Measurements from ENCODE around the gene ATXN1.

Gene ATXN1

DNA sequence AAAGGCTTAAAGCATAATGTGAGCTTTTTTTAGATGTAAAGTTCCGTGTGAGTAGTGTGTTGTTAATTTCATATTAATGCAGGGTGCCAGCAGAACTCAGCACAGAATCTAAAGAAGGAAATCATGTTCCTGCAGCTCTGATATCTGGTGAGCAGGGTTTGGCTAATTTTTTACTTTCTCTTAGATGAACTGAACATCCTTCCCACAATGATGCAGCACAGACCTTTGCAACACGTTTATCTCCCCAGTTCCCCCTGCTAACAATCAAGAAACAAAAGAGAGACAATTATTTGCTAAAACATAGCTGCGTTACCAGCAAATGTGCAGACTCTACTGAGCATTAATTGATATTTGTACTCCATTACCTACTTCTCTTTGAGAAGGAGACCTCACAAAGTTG is 39.1 kb upstream of the ATXN1 start:
- no peaks in the 10 kb centered on the region for H3K79me2 ChIP-seq (ENCODE audit: control insufficient read depth, insufficient read depth, low read length)
- H3K56ac ChIP-seq (ENCODE audit: low read length), result no peak overlapping the region
- H4K8ac ChIP-seq (ENCODE audit: low read depth, low read length), result no peak overlapping the region
- no peak overlapping the region for H2BK5ac ChIP-seq (ENCODE audit: low read length)
- H3K27ac ChIP-seq (ENCODE audit: low read depth, low read length), result no peak overlapping the region
- H2BK120ac ChIP-seq (ENCODE audit: low read depth, low read length), result no peak overlapping the region
- H3K18ac ChIP-seq (ENCODE audit: low read length), result no peak overlapping the region
- WGBS (ENCODE audit: extremely low coverage, insufficient coverage, low lambda C conversion rate), result no CpG with 5 or more reads among the region's 3 CpGs
- H3K4ac ChIP-seq (ENCODE audit: low read depth, low read length), result no peak overlapping the region
- peaks cover 6% of the 10 kb centered on the region for H3K4me1 ChIP-seq (ENCODE audit: control insufficient read depth, low read depth, low read length)
- no peaks in the 10 kb centered on the region for H3K27me3 ChIP-seq (ENCODE audit: insufficient read depth, low read length, poor library complexity)
- H2AK5ac ChIP-seq (ENCODE audit: low read length), result no peak overlapping the region
- no peak overlapping the region for H3K4me3 ChIP-seq (ENCODE audit: low read length)
- H3K23ac ChIP-seq (ENCODE audit: low read length), result no peak overlapping the region
- H3K36me3 ChIP-seq (ENCODE audit: control insufficient read depth, insufficient read depth, low read length), result no peaks in the 10 kb centered on the region
- no peaks in the 10 kb centered on the region for H3K79me1 ChIP-seq (ENCODE audit: low read length)
- DNase-seq, result no peak
- no peak overlapping the region for H3K4me2 ChIP-seq (ENCODE audit: low read length)
- no peak overlapping the region for H3K9ac ChIP-seq (ENCODE audit: low read length)
- no peak overlapping the region for H4K5ac ChIP-seq (ENCODE audit: low read length)
- H2BK15ac ChIP-seq (replicated peaks; ENCODE audit: low read depth), result no peak overlapping the region

DNA sequence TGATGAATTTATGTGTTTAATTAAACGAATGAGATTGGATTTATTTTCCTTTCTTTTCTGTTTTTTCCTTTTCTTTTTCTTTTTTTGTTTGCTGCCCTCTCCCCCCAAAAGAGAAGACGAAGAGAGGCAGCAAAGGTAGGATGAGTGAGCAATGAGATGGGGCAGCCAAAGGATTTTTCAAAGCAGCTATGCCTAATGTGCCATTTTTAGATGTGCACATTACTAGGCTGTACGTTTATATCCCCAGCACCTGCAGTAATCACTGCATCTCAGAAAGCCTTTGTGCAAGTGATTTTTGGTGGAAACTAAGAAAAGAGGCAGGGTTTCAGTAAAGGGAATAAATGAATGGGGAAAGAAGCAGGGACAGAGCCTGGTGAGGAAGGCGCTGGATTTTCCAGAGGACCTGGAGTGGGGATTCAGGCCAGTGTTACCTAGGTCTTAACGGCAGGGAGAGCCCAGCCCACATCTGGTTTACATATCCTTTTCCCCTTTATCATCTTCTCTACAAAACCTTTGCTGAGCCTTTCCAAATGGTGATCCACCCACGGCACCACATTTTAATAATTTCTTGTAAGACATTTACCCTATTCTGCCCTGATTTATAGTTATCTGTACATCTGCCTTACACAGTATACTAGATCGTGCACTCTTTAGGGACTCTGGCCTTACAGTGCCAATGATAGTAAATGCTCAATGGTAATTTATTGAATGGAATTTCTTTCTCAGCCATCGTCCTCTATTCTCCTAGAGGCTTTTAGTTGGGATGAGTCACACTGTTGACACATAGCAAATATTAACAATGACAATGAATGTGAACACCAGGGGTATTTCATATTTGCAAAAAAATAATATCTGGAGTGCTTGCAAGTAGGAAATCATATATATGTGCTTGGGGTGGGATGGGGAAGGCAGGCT is 38.3 kb upstream of the ATXN1 start:
- H2AK5ac ChIP-seq (ENCODE audit: low read length), result no peak overlapping the region
- no peak overlapping the region for H3K9ac ChIP-seq (ENCODE audit: low read length)

DNA sequence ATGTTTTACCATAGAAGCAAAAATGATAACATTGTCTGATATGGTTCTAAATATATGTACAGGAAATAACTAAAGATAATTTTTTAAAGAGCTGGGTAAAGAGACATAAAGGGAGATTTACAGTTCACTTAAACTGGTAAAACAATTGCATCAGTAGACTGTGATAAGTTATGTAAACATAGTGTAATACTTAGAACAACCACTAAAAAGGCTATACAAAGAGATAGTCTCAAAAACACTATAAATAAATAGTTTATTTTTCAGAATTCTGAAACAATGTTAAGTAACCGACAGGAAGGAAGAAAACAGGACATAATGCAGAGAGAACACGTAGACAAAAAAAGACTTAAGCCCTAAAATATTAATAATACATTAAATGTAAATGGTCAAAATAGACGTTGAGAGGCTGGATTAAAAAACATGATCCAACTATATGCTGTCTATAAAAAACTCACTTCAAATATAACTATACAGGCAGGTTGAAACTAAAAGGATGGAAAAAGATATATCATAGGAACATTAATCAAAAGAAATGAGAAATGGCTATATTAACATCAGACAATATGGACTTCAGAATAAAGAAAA is 32.7 kb upstream of the ATXN1 start:
- H3K4ac ChIP-seq (ENCODE audit: low read depth, low read length), result no peak overlapping the region
- H4K5ac ChIP-seq (ENCODE audit: low read length), result no peak overlapping the region
- no peaks in the 10 kb centered on the region for H3K4me1 ChIP-seq (ENCODE audit: control insufficient read depth, low read depth, low read length)
- H3K56ac ChIP-seq (ENCODE audit: low read length), result no peak overlapping the region
- H3K23ac ChIP-seq (ENCODE audit: low read length), result no peak overlapping the region
- no peak overlapping the region for H4K8ac ChIP-seq (ENCODE audit: low read depth, low read length)
- WGBS (ENCODE audit: extremely low coverage, insufficient coverage, low lambda C conversion rate), result no CpG with 5 or more reads among the region's 3 CpGs
- H3K27ac ChIP-seq (ENCODE audit: low read depth, low read length), result no peak overlapping the region
- no peak overlapping the region for H2BK15ac ChIP-seq (replicated peaks; ENCODE audit: low read depth)
- H2AK5ac ChIP-seq (ENCODE audit: low read length), result no peak overlapping the region
- H3K4me3 ChIP-seq (ENCODE audit: low read length), result no peak overlapping the region
- DNase-seq, result no peak
- H3K4me2 ChIP-seq (ENCODE audit: low read length), result no peak overlapping the region
- no peaks in the 10 kb centered on the region for H3K79me1 ChIP-seq (ENCODE audit: low read length)
- no peak overlapping the region for H3K18ac ChIP-seq (ENCODE audit: low read length)
- no peak overlapping the region for H3K9ac ChIP-seq (ENCODE audit: low read length)
- no peak overlapping the region for H2BK5ac ChIP-seq (ENCODE audit: low read length)
- no peaks in the 10 kb centered on the region for H3K27me3 ChIP-seq (ENCODE audit: insufficient read depth, low read length, poor library complexity)
- H3K79me2 ChIP-seq (ENCODE audit: control insufficient read depth, insufficient read depth, low read length), result no peaks in the 10 kb centered on the region
- H2BK120ac ChIP-seq (ENCODE audit: low read depth, low read length), result no peak overlapping the region
- H3K36me3 ChIP-seq (ENCODE audit: control insufficient read depth, insufficient read depth, low read length), result no peaks in the 10 kb centered on the region

More for the DNA sequence above, 38.3 kb upstream of the ATXN1 start:
- Histone ChIP-seq H4K8ac (ENCODE audit: low read depth, low read length) (no peak overlapping the region), H3K4me3 (ENCODE audit: low read length) (no peak overlapping the region), H3K36me3 (ENCODE audit: control insufficient read depth, insufficient read depth, low read length) (no peaks in the 10 kb centered on the region), H2BK15ac (replicated peaks; ENCODE audit: low read depth) (no peak overlapping the region), H3K27ac (ENCODE audit: low read depth, low read length) (no peak overlapping the region), H3K79me1 (ENCODE audit: low read length) (no peaks in the 10 kb centered on the region), H3K79me2 (ENCODE audit: control insufficient read depth, insufficient read depth, low read length) (no peaks in the 10 kb centered on the region), H3K4me2 (ENCODE audit: low read length) (no peak overlapping the region), H3K27me3 (ENCODE audit: insufficient read depth, low read length, poor library complexity) (no peaks in the 10 kb centered on the region), H2BK5ac (ENCODE audit: low read length) (no peak overlapping the region), H3K4ac (ENCODE audit: low read depth, low read length) (no peak overlapping the region), H3K4me1 (ENCODE audit: control insufficient read depth, low read depth, low read length) (peaks cover 2% of the 10 kb centered on the region), H4K5ac (ENCODE audit: low read length) (no peak overlapping the region), H3K18ac (ENCODE audit: low read length) (no peak overlapping the region), H2BK120ac (ENCODE audit: low read depth, low read length) (no peak overlapping the region), H3K23ac (ENCODE audit: low read length) (no peak overlapping the region), H3K56ac (ENCODE audit: low read length) (no peak overlapping the region)
- DNase-seq, result no peak
- WGBS (ENCODE audit: extremely low coverage, insufficient coverage, low lambda C conversion rate), result no CpG with 5 or more reads among the region's 8 CpGs

DNA sequence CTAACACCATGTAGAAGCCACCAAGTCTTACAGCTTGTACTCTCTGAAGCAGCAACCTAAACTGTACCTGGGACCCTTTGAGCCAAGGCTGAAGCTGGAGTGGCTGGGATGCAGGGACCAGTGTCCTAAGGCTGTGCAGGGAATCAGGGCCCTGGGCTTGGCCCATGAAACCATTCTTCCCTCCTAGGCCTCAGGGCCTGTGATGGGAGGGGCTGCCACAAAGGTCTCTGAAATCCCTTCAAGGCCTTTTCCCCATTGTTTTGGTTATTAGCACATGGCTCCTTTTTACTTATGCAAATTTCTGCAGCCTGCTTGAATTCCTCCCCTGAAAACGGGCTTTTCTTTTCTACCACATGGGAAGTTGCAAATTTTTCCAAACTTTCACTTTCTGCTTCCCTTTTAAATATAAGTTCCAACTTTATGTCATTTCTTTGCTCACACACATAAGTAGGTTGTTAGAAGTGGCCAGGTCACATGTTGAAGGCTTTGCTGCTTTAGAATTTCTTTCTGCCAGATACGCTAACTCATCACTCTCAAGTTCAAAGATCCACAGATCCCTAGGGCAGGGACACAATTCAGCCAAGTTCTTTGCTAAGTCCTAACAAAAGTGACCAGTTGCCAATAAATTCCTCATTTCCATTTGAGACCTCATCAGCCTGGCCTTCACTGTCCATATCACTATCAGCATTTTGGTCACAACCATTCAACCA is 28.2 kb upstream of the ATXN1 start:
- Histone ChIP-seq H3K56ac (ENCODE audit: low read length) (no peak overlapping the region), H4K5ac (ENCODE audit: low read length) (no peak overlapping the region), H3K4me2 (ENCODE audit: low read length) (no peak overlapping the region), H4K8ac (ENCODE audit: low read depth, low read length) (no peak overlapping the region), H3K9ac (ENCODE audit: low read length) (no peak overlapping the region), H2BK15ac (replicated peaks; ENCODE audit: low read depth) (no peak overlapping the region), H3K23ac (ENCODE audit: low read length) (no peak overlapping the region), H3K27ac (ENCODE audit: low read depth, low read length) (no peak overlapping the region), H3K4ac (ENCODE audit: low read depth, low read length) (no peak overlapping the region), H2BK120ac (ENCODE audit: low read depth, low read length) (no peak overlapping the region), H3K18ac (ENCODE audit: low read length) (no peak overlapping the region), H3K4me3 (ENCODE audit: low read length) (no peak overlapping the region), H2AK5ac (ENCODE audit: low read length) (no peak overlapping the region), H3K36me3 (ENCODE audit: control insufficient read depth, insufficient read depth, low read length) (no peaks in the 10 kb centered on the region), H3K79me2 (ENCODE audit: control insufficient read depth, insufficient read depth, low read length) (no peaks in the 10 kb centered on the region), H3K79me1 (ENCODE audit: low read length) (no peaks in the 10 kb centered on the region), H2BK5ac (ENCODE audit: low read length) (no peak overlapping the region), H3K27me3 (ENCODE audit: insufficient read depth, low read length, poor library complexity) (no peaks in the 10 kb centered on the region), H3K4me1 (ENCODE audit: control insufficient read depth, low read depth, low read length) (no peaks in the 10 kb centered on the region)
- no CpG with 5 or more reads among the region's 2 CpGs for WGBS (ENCODE audit: extremely low coverage, insufficient coverage, low lambda C conversion rate)
- no peak for DNase-seq

DNA sequence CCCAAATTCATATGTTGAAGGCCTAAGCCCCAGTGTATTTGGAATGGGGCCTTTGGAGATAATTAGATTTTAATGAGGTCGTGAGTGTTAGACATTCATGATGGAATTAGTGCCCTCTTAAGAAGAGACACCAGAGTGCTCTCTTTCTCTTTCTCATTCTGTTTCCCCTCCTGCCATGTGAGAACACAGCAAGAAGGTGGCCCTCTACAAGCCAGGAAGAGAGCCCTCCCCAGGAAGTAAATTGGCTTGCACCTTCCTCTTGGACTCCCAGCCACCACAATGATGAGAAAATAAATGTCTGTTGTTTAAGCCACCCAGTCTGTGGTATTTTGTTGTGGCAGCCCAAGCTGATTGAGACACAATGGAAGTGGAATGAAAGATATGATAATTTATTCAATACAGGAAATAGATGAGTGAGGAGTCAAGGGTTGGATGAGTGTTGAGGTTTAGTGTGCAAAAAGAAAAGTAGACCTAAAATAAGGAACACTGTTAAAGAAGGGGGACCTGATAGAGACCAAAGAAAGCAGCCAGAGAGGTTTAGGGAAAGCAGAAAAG is 25.9 kb upstream of the ATXN1 start:
- Histone ChIP-seq H2BK120ac (ENCODE audit: low read depth, low read length) (no peak overlapping the region), H3K79me2 (ENCODE audit: control insufficient read depth, insufficient read depth, low read length) (no peaks in the 10 kb centered on the region), H3K4me3 (ENCODE audit: low read length) (no peak overlapping the region), H3K27ac (ENCODE audit: low read depth, low read length) (no peak overlapping the region), H2BK5ac (ENCODE audit: low read length) (no peak overlapping the region), H2BK15ac (replicated peaks; ENCODE audit: low read depth) (no peak overlapping the region), H3K9ac (ENCODE audit: low read length) (no peak overlapping the region), H2AK5ac (ENCODE audit: low read length) (no peak overlapping the region), H3K4ac (ENCODE audit: low read depth, low read length) (no peak overlapping the region), H3K4me1 (ENCODE audit: control insufficient read depth, low read depth, low read length) (no peaks in the 10 kb centered on the region), H3K36me3 (ENCODE audit: control insufficient read depth, insufficient read depth, low read length) (no peaks in the 10 kb centered on the region), H3K56ac (ENCODE audit: low read length) (no peak overlapping the region), H3K79me1 (ENCODE audit: low read length) (no peaks in the 10 kb centered on the region), H3K18ac (ENCODE audit: low read length) (no peak overlapping the region), H3K27me3 (ENCODE audit: insufficient read depth, low read length, poor library complexity) (no peaks in the 10 kb centered on the region), H3K23ac (ENCODE audit: low read length) (no peak overlapping the region), H4K8ac (ENCODE audit: low read depth, low read length) (no peak overlapping the region), H3K4me2 (ENCODE audit: low read length) (no peak overlapping the region), H4K5ac (ENCODE audit: low read length) (no peak overlapping the region)
- no CpG with 5 or more reads among the region's 1 CpG for WGBS (ENCODE audit: extremely low coverage, insufficient coverage, low lambda C conversion rate)
- no peak for DNase-seq
